SIG-M5 (cell line): ENCODE data around the gene DAP3.
"Not testable (repeated sequence)": the region's sequence is repeated elsewhere in the genome, so short reads cannot be mapped to it uniquely, and the experiment has no call there.

ENCODE experiments used
- DNase-seq: peaks from one replicate; lab custom pipeline; 2025; lab: John Stamatoyannopoulos, UW

DAP3 gene

GRCh38 chr1:155689081-155689607, at the start of gene DAP3:
DAP3 (plus strand) TSS chr1:155689091; CDS start chr1:155709780, 20,689 bp downstream.
- not testable (repeated sequence) for DNase-seq

GRCh38 chr1:155640367-155640766, 48.5 kb upstream of the DAP3 start:
- DNase-seq: no peak

GRCh38 chr1:155642559-155643180, 46.2 kb upstream of the DAP3 start:
- DNase-seq: not testable (repeated sequence)

GRCh38 chr1:155643230-155643629, 45.7 kb upstream of the DAP3 start:
- DNase-seq: no peak

GRCh38 chr1:155645034-155645598, 43.8 kb upstream of the DAP3 start:
- DNase-seq: no peak

- DNase-seq: no peak
Measured at GRCh38 chr1:155645648-155646047, 43.2 kb upstream of the DAP3 start.

GRCh38 chr1:155646307-155646706, 42.6 kb upstream of the DAP3 start:
- DNase-seq: peak; percentile 26

- DNase-seq: peak; percentile 19
Measured at GRCh38 chr1:155648207-155649147, 40.4 kb upstream of the DAP3 start.

- DNase-seq: no peak
Measured at GRCh38 chr1:155649676-155650075, 39.2 kb upstream of the DAP3 start.

GRCh38 chr1:155650231-155650757, 38.6 kb upstream of the DAP3 start:
- peak; percentile 58 for DNase-seq

- no peak for DNase-seq
Measured at GRCh38 chr1:155651861-155652661, 36.8 kb upstream of the DAP3 start.

GRCh38 chr1:155652951-155653350, 35.9 kb upstream of the DAP3 start:
- DNase-seq: no peak

- no peak for DNase-seq
Measured at GRCh38 chr1:155657463-155657862, 31.4 kb upstream of the DAP3 start.

GRCh38 chr1:155661239-155661638, 27.7 kb upstream of the DAP3 start:
- DNase-seq: not testable (repeated sequence)

GRCh38 chr1:155669233-155670162, 19.4 kb upstream of the DAP3 start:
- no peak for DNase-seq

GRCh38 chr1:155671750-155672149, 17.1 kb upstream of the DAP3 start:
- no peak for DNase-seq

- DNase-seq: no peak
Measured at GRCh38 chr1:155673003-155673402, 15.9 kb upstream of the DAP3 start.

- no peak for DNase-seq
Measured at GRCh38 chr1:155678027-155678426, 10.9 kb upstream of the DAP3 start.

GRCh38 chr1:155678992-155679391, 9.9 kb upstream of the DAP3 start:
- DNase-seq: not testable (repeated sequence)

- DNase-seq: no peak
Measured at GRCh38 chr1:155680531-155680930, 8.4 kb upstream of the DAP3 start.
